ENCODE results near the gene EVI2B. TPM values are rescaled to one million over a fixed set of nuclear protein-coding genes. Genes with fewer than 3 reads are reported as not detected.

EVI2B gene
- total RNA-seq, 2 donors from 2014 or later, result 14.4 to 18.5 TPM

DNA sequence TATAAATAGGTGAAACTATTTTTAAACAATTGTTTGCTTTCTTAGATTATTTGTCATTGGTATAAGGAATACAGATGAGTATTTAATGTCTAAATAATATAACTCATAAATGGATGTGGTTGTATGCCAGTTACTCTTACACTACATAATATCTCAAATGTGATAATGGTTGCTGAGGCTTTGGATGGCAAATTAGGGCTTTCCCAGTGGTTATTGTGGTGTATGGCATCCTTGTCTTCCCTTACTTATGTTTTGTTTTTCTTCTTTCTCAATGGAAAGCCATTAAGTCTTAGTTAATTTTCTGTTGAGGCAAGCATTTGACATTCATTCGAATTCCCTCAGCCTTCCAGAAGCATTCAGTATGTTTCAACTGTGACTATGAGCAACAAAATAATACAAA is 27.3 kb downstream of the EVI2B start:
- H3K27me3 ChIP-seq (replicated peaks; ENCODE audit: insufficient read depth), result no peaks in the 10 kb centered on the region
- H3K9me3 ChIP-seq, result no peaks in the 10 kb centered on the region
- H3K4me1 ChIP-seq (ENCODE audit: control insufficient read depth in 1 of 2, low read depth in 2 of 2), result no peaks in the 10 kb centered on the region
- DNase-seq (ENCODE audit: low spot score) (no peak), ATAC-seq (ENCODE audit: insufficient number of reproducible peaks, low FRiP score, low read depth) (no peak)
- no peak overlapping the region for H3K27ac ChIP-seq
- H3K36me3 ChIP-seq, result peaks cover 3% of the 10 kb centered on the region
- no peak overlapping the region for H3K4me3 ChIP-seq
- TF ChIP-seq, protein P1, sequence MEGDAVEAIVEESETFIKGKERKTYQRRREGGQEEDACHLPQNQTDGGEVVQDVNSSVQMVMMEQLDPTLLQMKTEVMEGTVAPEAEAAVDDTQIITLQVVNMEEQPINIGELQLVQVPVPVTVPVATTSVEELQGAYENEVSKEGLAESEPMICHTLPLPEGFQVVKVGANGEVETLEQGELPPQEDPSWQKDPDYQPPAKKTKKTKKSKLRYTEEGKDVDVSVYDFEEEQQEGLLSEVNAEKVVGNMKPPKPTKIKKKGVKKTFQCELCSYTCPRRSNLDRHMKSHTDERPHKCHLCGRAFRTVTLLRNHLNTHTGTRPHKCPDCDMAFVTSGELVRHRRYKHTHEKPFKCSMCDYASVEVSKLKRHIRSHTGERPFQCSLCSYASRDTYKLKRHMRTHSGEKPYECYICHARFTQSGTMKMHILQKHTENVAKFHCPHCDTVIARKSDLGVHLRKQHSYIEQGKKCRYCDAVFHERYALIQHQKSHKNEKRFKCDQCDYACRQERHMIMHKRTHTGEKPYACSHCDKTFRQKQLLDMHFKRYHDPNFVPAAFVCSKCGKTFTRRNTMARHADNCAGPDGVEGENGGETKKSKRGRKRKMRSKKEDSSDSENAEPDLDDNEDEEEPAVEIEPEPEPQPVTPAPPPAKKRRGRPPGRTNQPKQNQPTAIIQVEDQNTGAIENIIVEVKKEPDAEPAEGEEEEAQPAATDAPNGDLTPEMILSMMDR (IDR thresholded peaks at IDR 0.05), result no peak

DNA sequence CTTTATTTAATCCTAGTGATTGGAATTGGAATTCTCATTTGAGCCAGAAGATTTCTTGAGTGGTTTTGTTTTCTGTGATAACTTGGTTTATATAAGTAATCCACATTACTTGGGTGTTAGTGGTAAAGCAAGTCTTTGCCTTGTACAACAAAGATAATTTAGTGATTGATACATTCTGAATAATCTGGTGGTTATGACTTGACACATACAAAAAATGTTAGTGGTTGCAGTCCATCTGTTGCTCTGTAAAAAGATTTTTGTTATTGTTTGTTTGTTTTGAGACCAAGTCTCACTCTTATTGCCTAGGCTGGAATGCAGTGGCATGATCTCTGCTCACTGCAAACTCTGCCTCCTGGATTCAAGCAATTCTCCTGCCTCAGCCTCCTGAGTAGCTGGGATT is 30.0 kb downstream of the EVI2B start:
- H3K9me3 ChIP-seq, result no peaks in the 10 kb centered on the region
- H3K4me1 ChIP-seq (ENCODE audit: control insufficient read depth in 1 of 2, low read depth in 2 of 2), result no peaks in the 10 kb centered on the region
- no peak for ATAC-seq (ENCODE audit: insufficient number of reproducible peaks, low FRiP score, low read depth)
- H3K27me3 ChIP-seq (replicated peaks; ENCODE audit: insufficient read depth), result no peaks in the 10 kb centered on the region
- TF ChIP-seq, protein P1 (IDR thresholded peaks at IDR 0.05), result no peak
- H3K4me3 ChIP-seq, result no peak overlapping the region
- no peak overlapping the region for H3K27ac ChIP-seq
- no peak for DNase-seq (ENCODE audit: low spot score)
- H3K36me3 ChIP-seq, result peaks cover 3% of the 10 kb centered on the region

DNA sequence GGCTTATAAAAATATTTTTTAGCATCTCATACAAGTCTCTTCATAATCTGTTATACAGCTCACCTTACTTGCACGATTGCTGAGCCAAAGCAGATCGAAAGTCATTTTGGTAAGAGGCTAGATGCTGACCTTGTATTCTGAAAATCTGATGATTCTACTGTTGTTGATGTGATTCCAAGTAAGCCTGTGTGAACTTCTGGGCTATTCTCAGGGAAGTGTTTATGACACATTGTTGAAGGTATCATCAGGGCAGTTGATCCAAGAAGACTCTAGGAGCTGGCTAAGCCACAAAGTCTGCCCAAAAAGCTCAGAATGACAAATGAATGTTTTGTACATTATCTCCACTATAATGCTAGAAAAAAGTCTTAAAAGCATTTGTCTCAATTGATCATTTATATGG is 32.8 kb downstream of the EVI2B start:
- ATAC-seq (ENCODE audit: insufficient number of reproducible peaks, low FRiP score, low read depth) (no peak), DNase-seq (ENCODE audit: low spot score) (no peak)
- Histone ChIP-seq H3K36me3 (no peaks in the 10 kb centered on the region), H3K4me3 (no peak overlapping the region), H3K4me1 (ENCODE audit: control insufficient read depth in 1 of 2, low read depth in 2 of 2) (no peaks in the 10 kb centered on the region), H3K27me3 (replicated peaks; ENCODE audit: insufficient read depth) (no peaks in the 10 kb centered on the region), H3K27ac (no peak overlapping the region), H3K9me3 (no peaks in the 10 kb centered on the region)
- TF ChIP-seq, protein P1 (IDR thresholded peaks at IDR 0.05), result no peak

GRCh38 chr17:31279401-31279800 is 34.5 kb downstream of the EVI2B start:
- Histone ChIP-seq H3K27me3 (replicated peaks; ENCODE audit: insufficient read depth) (no peaks in the 10 kb centered on the region), H3K4me1 (ENCODE audit: control insufficient read depth in 1 of 2, low read depth in 2 of 2) (peaks cover 0 to 6% of the 10 kb centered on the region in 2 donors), H3K36me3 (no peaks in the 10 kb centered on the region), H3K4me3 (no peak overlapping the region), H3K27ac (no peak overlapping the region), H3K9me3 (no peaks in the 10 kb centered on the region)
- TF ChIP-seq, protein P1 (IDR thresholded peaks at IDR 0.05), result no peak
- ATAC-seq (ENCODE audit: insufficient number of reproducible peaks, low FRiP score, low read depth), result no peak
- no peak for DNase-seq (ENCODE audit: low spot score)

- Histone ChIP-seq H3K36me3 (no peaks in the 10 kb centered on the region), H3K9me3 (no peaks in the 10 kb centered on the region), H3K27ac (no peak overlapping the region), H3K4me1 (ENCODE audit: control insufficient read depth in 1 of 2, low read depth in 2 of 2) (peaks cover 4 to 8% of the 10 kb centered on the region in 2 donors), H3K4me3 (no peak overlapping the region), H3K27me3 (replicated peaks; ENCODE audit: insufficient read depth) (no peaks in the 10 kb centered on the region)
- TF ChIP-seq, protein P1 (IDR thresholded peaks at IDR 0.05), result no peak
- ATAC-seq (ENCODE audit: insufficient number of reproducible peaks, low FRiP score, low read depth) (no peak), DNase-seq (ENCODE audit: low spot score) (no peak)
These were observed 38.7 kb downstream of the EVI2B start for GRCh38 chr17:31275116-31275515.
